Neural cell (in vitro differentiated cells): Measurements from ENCODE around the gene MME. TPM values are rescaled to one million over a fixed set of nuclear protein-coding genes. Genes with fewer than 3 reads are reported as not detected.
"Not testable (repeated sequence)": the region's sequence is repeated elsewhere in the genome, so short reads cannot be mapped to it uniquely, and the experiment has no call there.

Experiments
- H2AFZ ChIP-seq: fragments of 200-600, 300-800 bp; sonication (generic), shearing (Covaris generic); 2 replicates; pipeline ENCODE4 v1.6.0; 2014; ENCODE audit warnings: low read depth, mild to moderate bottlenecking, antibody characterized with exemption, low read length, moderate library complexity
- H3F3A ChIP-seq: fragments of 200-600 bp; shearing (Covaris generic); 2 replicates; pipeline ENCODE4 v1.6.1; 2016; ENCODE audit warnings: mild to moderate bottlenecking, moderate library complexity, mixed read lengths, antibody characterized with exemption, low read length; ENCODE audit not compliant: insufficient read depth, poor library complexity, severe bottlenecking
- H3K27ac ChIP-seq: fragments of 200-600, 300-800 bp; sonication (generic), shearing (Covaris generic); 2 replicates; pipeline ENCODE4 v1.5.1; 2014; ENCODE audit warnings: mild to moderate bottlenecking, low read length, moderate library complexity
- H3K27me3 ChIP-seq: fragments of 300-800, 200-600 bp; sonication (generic), shearing (Covaris generic); 2 replicates; pipeline ENCODE4 v1.6.0; 2014; ENCODE audit warnings: mild to moderate bottlenecking, low read depth, low read length, moderate library complexity; ENCODE audit not compliant: insufficient read depth
- H3K36me3 ChIP-seq: fragments of 300-800, 200-600 bp; sonication (generic), shearing (Covaris generic); 2 replicates; pipeline ENCODE4 v1.5.1; 2014; ENCODE audit warnings: mild to moderate bottlenecking, antibody characterized with exemption, low read length, moderate library complexity; ENCODE audit not compliant: insufficient read depth
- H3K4me2 ChIP-seq: fragments of 300-800, 200-600 bp; sonication (generic), shearing (Covaris generic); 2 replicates; pipeline ENCODE4 v1.6.0; 2014; ENCODE audit warnings: mild to moderate bottlenecking, low read length
- H3K4me3 ChIP-seq: fragments of 300-800, 200-600 bp; sonication (generic), shearing (Covaris generic); 2 replicates; pipeline ENCODE4 v1.5.1; 2014; ENCODE audit warnings: mild to moderate bottlenecking, low read length, moderate library complexity
- H3K79me2 ChIP-seq: fragments of 200-600 bp; shearing (Covaris generic); replicated peaks from 2 replicates; pipeline ENCODE4 v1.6.0; 2014; ENCODE audit warnings: mild to moderate bottlenecking, low read length, moderate library complexity; ENCODE audit not compliant: insufficient read depth
- H3K9ac ChIP-seq: fragments of 300-800, 200-600 bp; sonication (generic), shearing (Covaris generic); 2 replicates; pipeline ENCODE4 v1.6.1; 2016; ENCODE audit warnings: mild to moderate bottlenecking, low read length, mixed read lengths
- H3K9me2 ChIP-seq: fragments of 200-600 bp; shearing (Covaris generic); 2 replicates; pipeline ENCODE4 v1.6.1; 2016; ENCODE audit warnings: mild to moderate bottlenecking, low read length, mixed read lengths; ENCODE audit not compliant: insufficient read depth
- H3K9me3 ChIP-seq: fragments of 200-600, 300-800 bp; sonication (generic), shearing (Covaris generic); 2 replicates; pipeline ENCODE4 v1.6.1; 2016; ENCODE audit warnings: mild to moderate bottlenecking, mixed run types, low read length, moderate library complexity, mixed read lengths
- H4K20me1 ChIP-seq: fragments of 200-600 bp; shearing (Covaris generic); 2 replicates; pipeline ENCODE4 v1.6.1; 2016; ENCODE audit warnings: mild to moderate bottlenecking, mixed run types; ENCODE audit not compliant: insufficient read depth
- EP300 ChIP-seq: fragments of 450-650 bp; conservative IDR thresholded peaks from 2 replicates; pipeline ENCODE4 v1.6.1; 2014; ENCODE audit warnings: antibody characterized with exemption, mild to moderate bottlenecking, moderate library complexity; ENCODE audit not compliant: poor library complexity, severe bottlenecking
- EZH2 ChIP-seq: fragments of 200-600, 300-800 bp; shearing (Covaris generic), sonication (generic); IDR thresholded peaks from 2 replicates; pipeline ENCODE4 v1.6.1; 2014; ENCODE audit warnings: antibody characterized with exemption, low read length, borderline replicate concordance, mild to moderate bottlenecking; ENCODE audit not compliant: insufficient read depth, poor library complexity, severe bottlenecking
- MXI1 ChIP-seq: fragments of 450-650 bp; conservative IDR thresholded peaks from 2 replicates; pipeline ENCODE4 v1.6.1; 2014; ENCODE audit warnings: antibody characterized with exemption, mild to moderate bottlenecking; ENCODE audit not compliant: poor library complexity, severe bottlenecking
- POLR2AphosphoS5 ChIP-seq: IDR thresholded peaks from 2 replicates; pipeline ENCODE4 v1.6.1; 2012
- RAD21 ChIP-seq: fragments of 450-650 bp; conservative IDR thresholded peaks from 2 replicates; pipeline ENCODE4 v1.6.1; 2014; ENCODE audit warnings: antibody characterized with exemption, mild to moderate bottlenecking, moderate library complexity
- SMC3 ChIP-seq: fragments of 450-650 bp; conservative IDR thresholded peaks from 2 replicates; pipeline ENCODE4 v1.6.1; 2014; ENCODE audit warnings: antibody characterized with exemption, mild to moderate bottlenecking, moderate library complexity; ENCODE audit not compliant: poor library complexity
- TAF1 ChIP-seq: IDR thresholded peaks from 2 replicates; pipeline ENCODE4 v1.6.1; 2012; ENCODE audit warnings: low read depth
- polyA plus RNA-seq: library from polyadenylated mRNA; depleted of rRNA; stranded (reverse); fragments of >200 nt; gene quantifications from 2 replicates; pipeline ENCODE4 v1.2.3, GENCODE V29; 2014
- TF ChIP-seq, protein P1 (sequence below): IDR thresholded peaks from 2 replicates; pipeline ENCODE4 v1.6.1; 2012; ENCODE audit warnings: borderline replicate concordance
- TF ChIP-seq, protein P2 (sequence below): fragments of 450-650 bp; IDR thresholded peaks from 2 replicates; pipeline ENCODE4 v1.5.1; 2014; ENCODE audit warnings: antibody characterized with exemption, mild to moderate bottlenecking, moderate library complexity; ENCODE audit not compliant: poor library complexity, severe bottlenecking

MME gene
- polyA plus RNA-seq, 1 donor from 2014 or later: 0.54 TPM

DNA sequence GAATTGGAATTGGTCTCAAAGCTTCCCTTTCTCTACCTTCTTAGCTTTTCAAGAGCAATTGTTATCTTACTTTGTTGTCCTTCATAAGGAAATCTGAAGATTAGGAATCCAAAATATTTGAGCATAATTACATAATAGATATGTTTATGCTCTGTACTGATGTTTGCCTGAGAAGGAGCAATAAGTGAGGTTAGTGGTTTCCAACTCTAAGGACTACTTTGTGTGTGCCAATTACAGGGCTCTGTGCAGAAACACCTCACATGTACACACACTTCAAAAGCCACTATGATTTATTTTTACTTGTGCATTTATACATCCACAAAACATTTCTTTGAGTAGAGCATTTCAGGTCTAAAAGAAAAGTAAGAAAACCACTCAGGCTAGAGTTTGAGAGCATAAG, 49.9 kb downstream of the MME start:
- Histone ChIP-seq H3K79me2 (no peaks in the 10 kb centered on the region), H2AFZ (no peak overlapping the region), H3K27me3 (no peaks in the 10 kb centered on the region), H3K4me3 (no peak overlapping the region), H3F3A (no peaks in the 10 kb centered on the region), H3K27ac (no peak overlapping the region), H3K9me3 (no peaks in the 10 kb centered on the region), H3K9ac (no peak overlapping the region), H3K36me3 (no peaks in the 10 kb centered on the region), H3K4me2 (no peak overlapping the region), H4K20me1 (no peaks in the 10 kb centered on the region), H3K9me2 (no peaks in the 10 kb centered on the region)
- TF ChIP-seq EP300 (no peak), POLR2AphosphoS5 (no peak), EZH2 (no peak), TAF1 (no peak)

DNA sequence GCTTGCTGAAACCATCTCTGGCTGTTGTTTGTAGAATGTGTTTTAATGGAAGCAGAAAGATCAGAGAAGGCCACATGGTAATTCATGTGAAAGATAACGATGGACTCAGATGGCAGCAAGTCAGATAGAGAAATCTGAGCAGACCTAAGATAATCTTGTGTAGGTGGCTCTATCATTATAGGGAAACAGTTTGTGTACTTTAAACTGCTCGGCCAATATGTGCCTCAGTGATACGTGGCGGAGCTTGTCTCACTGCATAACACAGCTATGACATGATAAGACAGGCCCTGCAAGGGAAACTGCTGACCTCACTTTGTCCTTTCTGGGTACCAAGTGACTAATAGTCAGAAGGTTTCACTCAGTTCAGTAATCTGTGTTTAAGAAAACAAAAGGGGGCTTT, 51.0 kb downstream of the MME start:
- TF ChIP-seq MXI1 (no peak), POLR2AphosphoS5 (no peak), RAD21 (no peak), SMC3 (no peak), TAF1 (no peak), EZH2 (no peak), EP300 (no peak)
- TF ChIP-seq, protein P1, sequence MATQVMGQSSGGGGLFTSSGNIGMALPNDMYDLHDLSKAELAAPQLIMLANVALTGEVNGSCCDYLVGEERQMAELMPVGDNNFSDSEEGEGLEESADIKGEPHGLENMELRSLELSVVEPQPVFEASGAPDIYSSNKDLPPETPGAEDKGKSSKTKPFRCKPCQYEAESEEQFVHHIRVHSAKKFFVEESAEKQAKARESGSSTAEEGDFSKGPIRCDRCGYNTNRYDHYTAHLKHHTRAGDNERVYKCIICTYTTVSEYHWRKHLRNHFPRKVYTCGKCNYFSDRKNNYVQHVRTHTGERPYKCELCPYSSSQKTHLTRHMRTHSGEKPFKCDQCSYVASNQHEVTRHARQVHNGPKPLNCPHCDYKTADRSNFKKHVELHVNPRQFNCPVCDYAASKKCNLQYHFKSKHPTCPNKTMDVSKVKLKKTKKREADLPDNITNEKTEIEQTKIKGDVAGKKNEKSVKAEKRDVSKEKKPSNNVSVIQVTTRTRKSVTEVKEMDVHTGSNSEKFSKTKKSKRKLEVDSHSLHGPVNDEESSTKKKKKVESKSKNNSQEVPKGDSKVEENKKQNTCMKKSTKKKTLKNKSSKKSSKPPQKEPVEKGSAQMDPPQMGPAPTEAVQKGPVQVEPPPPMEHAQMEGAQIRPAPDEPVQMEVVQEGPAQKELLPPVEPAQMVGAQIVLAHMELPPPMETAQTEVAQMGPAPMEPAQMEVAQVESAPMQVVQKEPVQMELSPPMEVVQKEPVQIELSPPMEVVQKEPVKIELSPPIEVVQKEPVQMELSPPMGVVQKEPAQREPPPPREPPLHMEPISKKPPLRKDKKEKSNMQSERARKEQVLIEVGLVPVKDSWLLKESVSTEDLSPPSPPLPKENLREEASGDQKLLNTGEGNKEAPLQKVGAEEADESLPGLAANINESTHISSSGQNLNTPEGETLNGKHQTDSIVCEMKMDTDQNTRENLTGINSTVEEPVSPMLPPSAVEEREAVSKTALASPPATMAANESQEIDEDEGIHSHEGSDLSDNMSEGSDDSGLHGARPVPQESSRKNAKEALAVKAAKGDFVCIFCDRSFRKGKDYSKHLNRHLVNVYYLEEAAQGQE: no peak
- TF ChIP-seq, protein P2, sequence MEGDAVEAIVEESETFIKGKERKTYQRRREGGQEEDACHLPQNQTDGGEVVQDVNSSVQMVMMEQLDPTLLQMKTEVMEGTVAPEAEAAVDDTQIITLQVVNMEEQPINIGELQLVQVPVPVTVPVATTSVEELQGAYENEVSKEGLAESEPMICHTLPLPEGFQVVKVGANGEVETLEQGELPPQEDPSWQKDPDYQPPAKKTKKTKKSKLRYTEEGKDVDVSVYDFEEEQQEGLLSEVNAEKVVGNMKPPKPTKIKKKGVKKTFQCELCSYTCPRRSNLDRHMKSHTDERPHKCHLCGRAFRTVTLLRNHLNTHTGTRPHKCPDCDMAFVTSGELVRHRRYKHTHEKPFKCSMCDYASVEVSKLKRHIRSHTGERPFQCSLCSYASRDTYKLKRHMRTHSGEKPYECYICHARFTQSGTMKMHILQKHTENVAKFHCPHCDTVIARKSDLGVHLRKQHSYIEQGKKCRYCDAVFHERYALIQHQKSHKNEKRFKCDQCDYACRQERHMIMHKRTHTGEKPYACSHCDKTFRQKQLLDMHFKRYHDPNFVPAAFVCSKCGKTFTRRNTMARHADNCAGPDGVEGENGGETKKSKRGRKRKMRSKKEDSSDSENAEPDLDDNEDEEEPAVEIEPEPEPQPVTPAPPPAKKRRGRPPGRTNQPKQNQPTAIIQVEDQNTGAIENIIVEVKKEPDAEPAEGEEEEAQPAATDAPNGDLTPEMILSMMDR: no peak
- no peak overlapping the region for H2AFZ ChIP-seq

DNA sequence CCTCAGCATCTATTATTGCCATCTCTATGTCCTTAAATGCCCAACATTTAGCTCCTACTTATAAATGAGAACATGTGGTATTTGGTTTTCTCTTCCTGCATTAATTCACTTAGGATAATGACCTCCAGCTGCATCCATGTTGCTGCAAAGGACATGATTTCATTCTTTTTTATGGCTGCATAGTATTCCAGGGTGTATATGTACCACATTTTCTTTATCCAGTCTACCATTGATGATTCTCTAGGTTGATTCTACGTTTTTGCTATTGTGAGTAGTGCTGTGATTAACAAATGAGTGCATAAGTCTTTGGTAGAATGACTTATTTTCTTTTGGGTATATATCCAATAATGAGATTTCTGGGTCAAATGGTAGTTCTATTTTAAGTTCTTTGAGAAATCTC, 54.2 kb downstream of the MME start:
- not testable (repeated sequence) for H3K79me2 ChIP-seq, H3K36me3 ChIP-seq, H2AFZ ChIP-seq, H3K9ac ChIP-seq, H3K9me2 ChIP-seq, H3K4me3 ChIP-seq, H3K9me3 ChIP-seq, H4K20me1 ChIP-seq, H3K27ac ChIP-seq, H3F3A ChIP-seq, H3K27me3 ChIP-seq, H3K4me2 ChIP-seq

More for the DNA sequence above, 51.0 kb downstream of the MME start:
- Histone ChIP-seq H3F3A (no peaks in the 10 kb centered on the region), H3K4me2 (no peak overlapping the region), H3K9me3 (no peaks in the 10 kb centered on the region), H3K9me2 (no peaks in the 10 kb centered on the region), H3K27ac (no peak overlapping the region), H3K27me3 (no peaks in the 10 kb centered on the region), H3K79me2 (no peaks in the 10 kb centered on the region), H3K36me3 (no peaks in the 10 kb centered on the region), H3K4me3 (no peak overlapping the region), H3K9ac (no peak overlapping the region), H4K20me1 (no peaks in the 10 kb centered on the region)
